HG02852 (cell line): ENCODE results near the gene MIX23.
A peak's percentile ranks its signal among the peaks of the same experiment; 100 is the strongest.

Experiments used
- ATAC-seq: cut with Tn5 transposase; IDR thresholded peaks from one replicate; pipeline ENCODE4 v1.9.1; 2021; ENCODE audit warnings: mild to moderate bottlenecking, moderate library complexity; ENCODE audit not compliant: unreplicated experiment

Gene MIX23

GRCh38 chr3:122353215-122353614 lies 29.8 kb downstream of the MIX23 start:
- ATAC-seq, result no peak

- ATAC-seq, result no peak
These were observed 31.4 kb downstream of the MIX23 start for GRCh38 chr3:122351612-122352011.

DNA sequence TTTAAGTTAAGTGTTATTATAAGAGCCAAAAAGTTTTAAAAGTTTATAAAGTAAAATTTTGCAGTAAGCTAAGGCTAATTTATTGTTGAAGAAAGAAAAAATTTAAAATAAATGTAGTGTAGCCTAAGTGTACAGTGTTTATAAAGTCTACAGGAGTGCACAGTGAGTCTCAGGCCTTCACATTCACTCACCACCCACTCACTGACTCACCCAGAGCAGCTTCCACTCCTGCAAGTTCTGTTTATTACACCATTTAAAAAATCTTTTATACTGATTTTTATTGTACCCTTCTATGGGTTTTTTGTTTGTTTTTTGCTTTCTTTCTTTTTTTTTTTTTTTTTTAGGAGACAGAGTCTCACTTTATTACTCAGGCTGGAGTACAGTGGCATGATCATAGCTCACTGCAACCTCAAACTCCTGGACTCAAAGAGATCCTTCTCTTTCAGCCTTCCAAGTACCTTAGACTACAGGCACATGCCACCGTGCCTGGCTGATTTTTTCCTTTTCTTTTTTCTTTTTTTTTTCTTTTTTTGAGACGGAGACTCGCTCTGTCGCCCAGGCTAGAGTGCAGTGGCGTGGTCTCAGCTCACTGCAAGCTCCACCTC lies 32.1 kb downstream of the MIX23 start:
- ATAC-seq, result no peak

- no peak for ATAC-seq
These were observed 33.9 kb downstream of the MIX23 start for GRCh38 chr3:122349171-122349570.

GRCh38 chr3:122343654-122344053 lies 39.4 kb downstream of the MIX23 start:
- ATAC-seq, result no peak

DNA sequence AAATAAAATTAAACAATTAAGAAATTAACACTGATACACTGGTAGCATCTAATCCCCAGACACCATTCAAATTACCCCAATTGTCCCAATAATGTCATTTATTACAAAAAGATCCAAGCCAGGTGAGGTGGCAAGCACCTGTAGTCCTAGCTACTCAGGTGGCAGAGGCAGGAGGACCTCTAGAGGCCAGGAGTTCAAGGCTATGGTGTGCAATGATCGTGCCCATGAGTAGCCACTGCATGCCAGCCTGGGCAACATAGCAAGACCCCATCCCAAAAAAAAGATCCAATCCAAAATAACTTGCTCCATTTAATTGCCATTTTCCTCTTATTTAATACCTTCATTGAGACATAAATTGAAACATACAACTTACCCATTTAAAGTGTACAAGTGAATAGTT lies 40.2 kb downstream of the MIX23 start:
- ATAC-seq, result no peak

DNA sequence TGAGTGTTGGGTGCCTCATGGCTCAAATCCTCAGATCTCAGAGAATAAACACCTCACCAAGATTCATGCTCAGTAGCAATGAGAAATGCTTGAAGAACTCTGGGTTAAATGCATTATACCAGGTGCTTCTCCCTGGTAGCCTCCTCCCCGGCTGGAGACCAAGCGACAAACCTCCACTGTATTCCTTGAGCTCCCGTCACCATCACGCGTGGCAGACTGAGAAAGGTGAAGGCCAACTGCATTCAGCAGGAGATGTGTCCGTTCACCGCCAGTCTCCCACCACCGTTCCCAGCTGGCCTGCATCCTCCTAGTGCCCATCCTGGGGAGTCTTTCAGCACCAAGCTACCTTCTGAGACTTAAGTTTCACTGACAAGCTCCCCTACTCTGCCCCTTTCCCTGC lies 50.5 kb downstream of the MIX23 start:
- no peak for ATAC-seq

DNA sequence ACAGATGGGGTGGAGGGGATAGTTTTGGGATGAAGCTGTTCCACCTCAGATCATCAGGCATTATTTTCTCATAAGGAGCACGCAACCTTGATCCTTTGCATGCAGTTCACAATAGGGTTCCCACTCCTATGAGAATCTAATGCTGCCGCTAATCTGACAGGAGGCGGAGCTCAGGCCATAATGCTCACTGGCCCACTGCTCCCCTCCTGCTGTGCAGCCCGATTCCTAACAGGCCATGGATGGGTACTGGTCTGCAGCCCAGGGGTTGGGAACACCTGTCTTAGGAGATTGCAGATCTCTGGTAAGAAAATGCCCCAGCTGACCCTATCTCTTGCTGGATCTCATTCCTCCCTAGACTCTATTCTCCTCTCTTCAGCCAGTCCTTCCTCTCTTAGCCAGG lies 51.1 kb downstream of the MIX23 start:
- no peak for ATAC-seq

GRCh38 chr3:122325769-122326168 lies 57.3 kb downstream of the MIX23 start:
- no peak for ATAC-seq

DNA sequence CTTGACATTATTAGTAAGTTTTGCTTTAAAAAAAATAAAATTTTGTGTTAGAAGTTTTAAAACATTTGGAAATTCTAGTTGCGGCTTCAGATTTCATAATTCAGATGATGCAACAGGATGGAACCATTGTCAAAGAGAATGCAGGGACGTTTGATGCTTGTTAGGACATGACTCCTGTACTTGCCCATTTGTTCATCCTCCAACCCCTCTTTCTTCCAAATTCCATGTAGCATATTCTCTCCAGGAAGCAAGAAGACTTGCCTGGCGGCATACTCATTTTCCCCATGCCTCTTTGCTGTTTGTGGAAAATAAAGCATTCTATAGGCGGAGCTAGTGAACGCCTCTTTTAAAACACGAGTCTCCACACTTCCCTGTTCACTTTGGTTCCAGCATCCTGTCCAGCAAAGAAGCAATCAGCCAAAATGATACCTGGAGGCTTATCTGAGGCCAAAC lies 58.1 kb downstream of the MIX23 start, which contains the start of gene CSTA:
Gene CSTA, plus strand, starts transcription at position 378 of the 453 bp plus-strand sequence. Its CDS starts 45 bp downstream, at position 423.
- no peak for ATAC-seq

- ATAC-seq, result peak; percentile 79
These were observed 60.6 kb downstream of the MIX23 start for GRCh38 chr3:122322095-122323075.

GRCh38 chr3:122318620-122319019 lies 64.4 kb downstream of the MIX23 start:
- no peak for ATAC-seq

GRCh38 chr3:122316368-122316767 lies 66.7 kb downstream of the MIX23 start:
- no peak for ATAC-seq

GRCh38 chr3:122315619-122316018 lies 67.4 kb downstream of the MIX23 start:
- ATAC-seq, result no peak

DNA sequence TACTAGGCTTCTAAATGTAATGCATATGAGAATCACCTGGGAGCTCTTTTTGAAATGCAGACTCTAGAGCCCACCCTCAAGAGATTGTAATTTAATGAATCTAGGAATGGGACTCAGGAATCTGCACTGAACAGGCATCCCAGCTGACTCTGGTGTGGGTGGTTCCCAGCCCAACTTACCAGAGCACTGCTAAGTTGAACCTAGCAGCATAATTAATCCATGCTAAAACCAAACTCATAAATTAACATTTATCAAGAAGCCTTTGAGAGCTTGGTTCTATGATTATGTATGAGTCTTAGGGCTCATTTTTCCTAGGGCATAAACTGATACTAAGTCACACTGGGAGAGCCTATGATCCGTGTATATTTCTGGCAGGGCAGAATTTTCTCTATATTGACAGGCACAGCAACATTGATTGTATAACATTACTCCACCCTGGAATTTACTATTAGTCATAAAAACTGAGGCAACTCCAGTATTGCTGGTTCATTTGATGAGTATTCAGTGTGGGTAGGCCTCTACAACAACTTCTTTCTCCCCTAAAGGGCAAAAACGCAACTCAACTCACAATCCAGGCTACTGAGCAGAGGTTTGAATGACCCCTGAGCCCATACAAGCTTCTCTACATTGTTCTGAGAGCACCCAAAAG lies 68.7 kb downstream of the MIX23 start:
- ATAC-seq, result no peak

GRCh38 chr3:122313281-122313680 lies 69.8 kb downstream of the MIX23 start:
- no peak for ATAC-seq

DNA sequence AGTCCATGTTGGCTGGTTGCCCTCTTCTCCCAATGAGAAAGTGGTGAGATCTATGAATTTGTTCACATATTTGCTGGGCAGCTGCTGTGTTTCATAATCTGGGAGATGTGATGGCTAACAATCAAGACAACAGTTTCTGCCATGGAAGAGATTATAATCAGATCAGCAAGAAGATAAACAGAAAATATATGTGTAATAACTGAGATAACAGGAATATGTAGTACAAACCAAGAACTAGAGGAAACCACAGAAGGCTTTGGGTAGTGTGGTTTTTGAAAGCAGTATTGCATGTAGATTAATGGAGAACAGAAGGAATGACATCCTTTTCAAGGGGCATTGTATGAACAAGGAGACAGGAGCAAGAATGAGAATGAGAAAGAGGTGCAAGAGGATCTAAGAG lies 70.2 kb downstream of the MIX23 start:
- ATAC-seq, result no peak

- ATAC-seq, result no peak
These were observed 72.7 kb downstream of the MIX23 start for GRCh38 chr3:122310361-122310760.
